ES-I3 (cell line): ENCODE data around the gene HES4.
"Not testable (repeated sequence)": the region's sequence is repeated elsewhere in the genome, so short reads cannot be mapped to it uniquely, and the experiment has no call there.

Experiments
- H3K36me3 ChIP-seq: 2 replicates; pipeline ENCODE4 v1.6.1; 2013; ENCODE audit warnings: mild to moderate bottlenecking, low read length, control low read depth, moderate library complexity; ENCODE audit not compliant: insufficient read depth
- H3K4me1 ChIP-seq: 2 replicates; pipeline ENCODE4 v1.6.1; 2013; ENCODE audit warnings: mild to moderate bottlenecking, control low read depth, low read length; ENCODE audit not compliant: insufficient read depth
- H3K9ac ChIP-seq: 2 replicates; pipeline ENCODE4 v1.6.1; 2013; ENCODE audit warnings: low read depth, mild to moderate bottlenecking, low read length, moderate library complexity
- H3K9me3 ChIP-seq: 2 replicates; pipeline ENCODE4 v1.6.1; 2013; ENCODE audit warnings: mild to moderate bottlenecking, low read length, moderate library complexity; ENCODE audit not compliant: control insufficient read depth, insufficient read depth

HES4 gene

GRCh38 chr1:1039145-1039910 is 39.4 kb upstream of the HES4 start:
- no peak overlapping the region; the same call in 1 of the 2 replicates for H3K9ac ChIP-seq
- H3K9me3 ChIP-seq, result no peaks in the 10 kb centered on the region
- H3K4me1 ChIP-seq, result no peaks in the 10 kb centered on the region; the same call in 1 of the 2 replicates
- no peaks in the 10 kb centered on the region; the same call in 1 of the 2 replicates for H3K36me3 ChIP-seq

GRCh38 chr1:1038694-1039093 is 38.8 kb upstream of the HES4 start:
- Histone ChIP-seq H3K36me3 (no peaks in the 10 kb centered on the region; the same call in 1 of the 2 replicates), H3K4me1 (no peaks in the 10 kb centered on the region; the same call in 1 of the 2 replicates), H3K9me3 (no peaks in the 10 kb centered on the region), H3K9ac (no peak overlapping the region)

GRCh38 chr1:1037366-1038327 is 37.8 kb upstream of the HES4 start:
- H3K9me3 ChIP-seq, result no peaks in the 10 kb centered on the region
- no peak overlapping the region for H3K9ac ChIP-seq
- H3K36me3 ChIP-seq, result no peaks in the 10 kb centered on the region; the same call in 1 of the 2 replicates
- H3K4me1 ChIP-seq, result no peaks in the 10 kb centered on the region; the same call in 1 of the 2 replicates

- H3K9me3 ChIP-seq, result no peaks in the 10 kb centered on the region
- peaks cover 12% of the 10 kb centered on the region for H3K4me1 ChIP-seq
- H3K9ac ChIP-seq, result no peak overlapping the region
- no peaks in the 10 kb centered on the region for H3K36me3 ChIP-seq
Observed at GRCh38 chr1:1035291-1035943, 35.5 kb upstream of the HES4 start.

GRCh38 chr1:1034439-1034781 is 34.5 kb upstream of the HES4 start:
- Histone ChIP-seq H3K36me3 (no peaks in the 10 kb centered on the region), H3K9ac (peak overlapping the region; percentile 49; the same call in 1 of the 2 replicates), H3K9me3 (no peaks in the 10 kb centered on the region), H3K4me1 (peaks cover 12% of the 10 kb centered on the region)

GRCh38 chr1:1033731-1034438 is 34.0 kb upstream of the HES4 start:
- Histone ChIP-seq H3K4me1 (peaks cover 12% of the 10 kb centered on the region), H3K9ac (peak overlapping the region; percentile 49), H3K36me3 (no peaks in the 10 kb centered on the region), H3K9me3 (no peaks in the 10 kb centered on the region)

- H3K36me3 ChIP-seq, result no peaks in the 10 kb centered on the region
- H3K9ac ChIP-seq, result peak overlapping the region; percentile 63
- peaks cover 12% of the 10 kb centered on the region for H3K4me1 ChIP-seq
- no peaks in the 10 kb centered on the region for H3K9me3 ChIP-seq
Observed at GRCh38 chr1:1033009-1033587, 33.2 kb upstream of the HES4 start.

GRCh38 chr1:1032424-1032823 is 32.5 kb upstream of the HES4 start:
- Histone ChIP-seq H3K9ac (peak overlapping the region; percentile 37; the same call in 1 of the 2 replicates), H3K36me3 (no peaks in the 10 kb centered on the region), H3K4me1 (peaks cover 12% of the 10 kb centered on the region), H3K9me3 (no peaks in the 10 kb centered on the region)

GRCh38 chr1:1031659-1032235 is 31.9 kb upstream of the HES4 start:
- Histone ChIP-seq H3K36me3 (no peaks in the 10 kb centered on the region), H3K9me3 (no peaks in the 10 kb centered on the region), H3K9ac (no peak overlapping the region), H3K4me1 (peaks cover 13% of the 10 kb centered on the region)

GRCh38 chr1:1030867-1031658 is 31.2 kb upstream of the HES4 start:
- H3K36me3 ChIP-seq, H3K9ac ChIP-seq: not testable (repeated sequence)

GRCh38 chr1:1027791-1028190 is 27.9 kb upstream of the HES4 start:
- Histone ChIP-seq H3K9ac (no peak overlapping the region), H3K36me3 (no peaks in the 10 kb centered on the region), H3K4me1 (peaks cover 47% of the 10 kb centered on the region), H3K9me3 (no peaks in the 10 kb centered on the region)

More at GRCh38 chr1:1030867-1031658, 31.2 kb upstream of the HES4 start:
- H3K9me3 ChIP-seq, result not testable (repeated sequence)
- peaks cover 20% of the 10 kb centered on the region for H3K4me1 ChIP-seq

GRCh38 chr1:1026599-1027413 is 26.9 kb upstream of the HES4 start:
- no peaks in the 10 kb centered on the region for H3K36me3 ChIP-seq

More at GRCh38 chr1:1026599-1027413, 26.9 kb upstream of the HES4 start:
- Histone ChIP-seq H3K4me1 (peaks cover 50% of the 10 kb centered on the region), H3K9me3 (no peaks in the 10 kb centered on the region), H3K9ac (no peak overlapping the region)
